Measurements from ENCODE around the gene NEDD8.

NEDD8 gene

GRCh38 chr14:24215495-24216344, 16.4 kb downstream of the NEDD8 start, which contains the start of gene MDP1 (continued):
- no peak for TF ChIP-seq ZNF518A (tag by site-specific recombination; conservative IDR thresholded peaks at IDR 0.05; ENCODE audit: low read depth)
- no peak for TF ChIP-seq ZNF830 (tag by site-specific recombination; IDR thresholded peaks at IDR 0.05; ENCODE audit: low read depth)
- peak; percentile 51 for TF ChIP-seq ZBTB26 (tag by site-specific recombination; optimal IDR thresholded peaks at IDR 0.05)
- no peak for TF ChIP-seq ZFP37 (tag by site-specific recombination; IDR thresholded peaks at IDR 0.05)
- no peak for TF ChIP-seq OVOL3 (tag by site-specific recombination; IDR thresholded peaks at IDR 0.05)
- TF ChIP-seq GLIS1 (tag by site-specific recombination; IDR thresholded peaks at IDR 0.05), result peak; percentile 17; the same call in 1 of the 2 replicates
- TF ChIP-seq ZNF26 (tag by site-specific recombination; IDR thresholded peaks at IDR 0.05), result no peak
- TF ChIP-seq ZNF132 (tag by site-specific recombination; IDR thresholded peaks at IDR 0.05; ENCODE audit: borderline replicate concordance), result no peak
- no peak for TF ChIP-seq SCRT1 (tag by site-specific recombination; IDR thresholded peaks at IDR 0.05; ENCODE audit: borderline replicate concordance)
- TF ChIP-seq ZBTB1 (tag by site-specific recombination; IDR thresholded peaks at IDR 0.05), result peak; percentile 4; the same call in 1 of the 2 replicates
- no peak for TF ChIP-seq ZFHX2 (tag by site-specific recombination; conservative IDR thresholded peaks at IDR 0.05)
- no peak for TF ChIP-seq ZNF580 (tag by site-specific recombination; IDR thresholded peaks at IDR 0.05)
- TF ChIP-seq ZNF23 (tag by site-specific recombination; IDR thresholded peaks at IDR 0.05; ENCODE audit: borderline replicate concordance), result no peak
- TF ChIP-seq KLF9 (tag by site-specific recombination; IDR thresholded peaks at IDR 0.05; ENCODE audit: low read depth), result peak; percentile 6; the same call in 1 of the 2 replicates
- no peak for TF ChIP-seq ZNF366 (tag by site-specific recombination; conservative IDR thresholded peaks at IDR 0.05)
- TF ChIP-seq ZNF19 (tag by site-specific recombination; IDR thresholded peaks at IDR 0.05; ENCODE audit: low read depth), result no peak
- TF ChIP-seq ZNF2 (tag by site-specific recombination; IDR thresholded peaks at IDR 0.05), result peak; percentile 75
- peak; percentile 96 for TF ChIP-seq ZNF335 (tag by site-specific recombination; conservative IDR thresholded peaks at IDR 0.05)
- 0 out of 2 replicates have a peak, but pooled peaks have one; percentile 9 for TF ChIP-seq PRDM10 (tag by site-specific recombination; IDR thresholded peaks at IDR 0.05)
- peak; percentile 90 for TF ChIP-seq KLF17 (tag by site-specific recombination; IDR thresholded peaks at IDR 0.05)
- no peak for TF ChIP-seq ZFP41 (tag by site-specific recombination; IDR thresholded peaks at IDR 0.05; ENCODE audit: borderline replicate concordance)
- no peak for TF ChIP-seq ZNF596 (tag by site-specific recombination; IDR thresholded peaks at IDR 0.05)
- no peak for TF ChIP-seq BCL11A (tag by site-specific recombination; IDR thresholded peaks at IDR 0.05; ENCODE audit: low read depth)
- peak; percentile 64 for TF ChIP-seq SP2 (tag by site-specific recombination; IDR thresholded peaks at IDR 0.05)
- TF ChIP-seq RBAK (tag by site-specific recombination; IDR thresholded peaks at IDR 0.05), result no peak
- TF ChIP-seq ZNF501 (tag by site-specific recombination; IDR thresholded peaks at IDR 0.05), result no peak; the same call in 1 of the 2 replicates

All from HEK293 (cell line).